ENCODE measurements around the gene RAB22A.
"Not testable (repeated sequence)": the region's sequence is repeated elsewhere in the genome, so short reads cannot be mapped to it uniquely, and the experiment has no call there.

Gene RAB22A

DNA sequence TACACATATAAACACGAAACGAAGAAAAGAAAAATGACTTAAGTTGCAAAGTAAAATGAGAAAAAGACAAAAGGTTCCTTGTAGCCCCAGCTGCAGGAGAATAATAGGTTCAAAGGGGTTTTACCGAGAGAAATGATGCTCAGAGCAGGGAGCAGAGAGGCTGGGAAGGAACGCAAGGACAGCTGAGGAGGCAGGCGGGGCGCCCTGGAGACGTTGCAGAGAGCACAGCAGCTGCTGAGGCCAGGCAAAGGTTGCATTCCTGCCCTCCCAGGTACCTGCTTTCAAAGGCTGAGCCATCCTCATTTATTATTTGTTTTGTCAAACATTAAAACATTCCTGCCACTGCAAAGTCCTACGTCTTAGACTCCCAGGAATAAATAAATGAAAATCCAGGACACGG, 63.3 kb downstream of the RAB22A start:
- TF ChIP-seq ZNF8 (CRISPR knock-in tag; IDR thresholded peaks at IDR 0.05): no peak
- TF ChIP-seq ZNF565 (CRISPR knock-in tag; conservative IDR thresholded peaks at IDR 0.05; ENCODE audit: low read depth): no peak
- no peak for TF ChIP-seq ZC3H10 (CRISPR knock-in tag; IDR thresholded peaks at IDR 0.05)
- TF ChIP-seq PPARA (CRISPR knock-in tag; IDR thresholded peaks at IDR 0.05; ENCODE audit: borderline replicate concordance): no peak
- TF ChIP-seq TOX (CRISPR knock-in tag; IDR thresholded peaks at IDR 0.05; ENCODE audit: borderline replicate concordance): no peak
- TF ChIP-seq, protein P1, sequence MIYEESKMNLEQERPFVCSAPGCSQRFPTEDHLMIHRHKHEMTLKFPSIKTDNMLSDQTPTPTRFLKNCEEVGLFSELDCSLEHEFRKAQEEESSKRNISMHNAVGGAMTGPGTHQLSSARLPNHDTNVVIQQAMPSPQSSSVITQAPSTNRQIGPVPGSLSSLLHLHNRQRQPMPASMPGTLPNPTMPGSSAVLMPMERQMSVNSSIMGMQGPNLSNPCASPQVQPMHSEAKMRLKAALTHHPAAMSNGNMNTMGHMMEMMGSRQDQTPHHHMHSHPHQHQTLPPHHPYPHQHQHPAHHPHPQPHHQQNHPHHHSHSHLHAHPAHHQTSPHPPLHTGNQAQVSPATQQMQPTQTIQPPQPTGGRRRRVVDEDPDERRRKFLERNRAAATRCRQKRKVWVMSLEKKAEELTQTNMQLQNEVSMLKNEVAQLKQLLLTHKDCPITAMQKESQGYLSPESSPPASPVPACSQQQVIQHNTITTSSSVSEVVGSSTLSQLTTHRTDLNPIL (CRISPR knock-in tag; IDR thresholded peaks at IDR 0.05; ENCODE audit: low read depth): no peak
- no peak for TF ChIP-seq ESRRG (CRISPR knock-in tag; IDR thresholded peaks at IDR 0.05)
- no peak for TF ChIP-seq ISL1 (CRISPR knock-in tag; IDR thresholded peaks at IDR 0.05)
- TF ChIP-seq, protein P2, sequence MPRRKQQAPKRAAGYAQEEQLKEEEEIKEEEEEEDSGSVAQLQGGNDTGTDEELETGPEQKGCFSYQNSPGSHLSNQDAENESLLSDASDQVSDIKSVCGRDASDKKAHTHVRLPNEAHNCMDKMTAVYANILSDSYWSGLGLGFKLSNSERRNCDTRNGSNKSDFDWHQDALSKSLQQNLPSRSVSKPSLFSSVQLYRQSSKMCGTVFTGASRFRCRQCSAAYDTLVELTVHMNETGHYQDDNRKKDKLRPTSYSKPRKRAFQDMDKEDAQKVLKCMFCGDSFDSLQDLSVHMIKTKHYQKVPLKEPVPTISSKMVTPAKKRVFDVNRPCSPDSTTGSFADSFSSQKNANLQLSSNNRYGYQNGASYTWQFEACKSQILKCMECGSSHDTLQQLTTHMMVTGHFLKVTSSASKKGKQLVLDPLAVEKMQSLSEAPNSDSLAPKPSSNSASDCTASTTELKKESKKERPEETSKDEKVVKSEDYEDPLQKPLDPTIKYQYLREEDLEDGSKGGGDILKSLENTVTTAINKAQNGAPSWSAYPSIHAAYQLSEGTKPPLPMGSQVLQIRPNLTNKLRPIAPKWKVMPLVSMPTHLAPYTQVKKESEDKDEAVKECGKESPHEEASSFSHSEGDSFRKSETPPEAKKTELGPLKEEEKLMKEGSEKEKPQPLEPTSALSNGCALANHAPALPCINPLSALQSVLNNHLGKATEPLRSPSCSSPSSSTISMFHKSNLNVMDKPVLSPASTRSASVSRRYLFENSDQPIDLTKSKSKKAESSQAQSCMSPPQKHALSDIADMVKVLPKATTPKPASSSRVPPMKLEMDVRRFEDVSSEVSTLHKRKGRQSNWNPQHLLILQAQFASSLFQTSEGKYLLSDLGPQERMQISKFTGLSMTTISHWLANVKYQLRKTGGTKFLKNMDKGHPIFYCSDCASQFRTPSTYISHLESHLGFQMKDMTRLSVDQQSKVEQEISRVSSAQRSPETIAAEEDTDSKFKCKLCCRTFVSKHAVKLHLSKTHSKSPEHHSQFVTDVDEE (CRISPR knock-in tag; IDR thresholded peaks at IDR 0.05): no peak
- TF ChIP-seq, protein P3, sequence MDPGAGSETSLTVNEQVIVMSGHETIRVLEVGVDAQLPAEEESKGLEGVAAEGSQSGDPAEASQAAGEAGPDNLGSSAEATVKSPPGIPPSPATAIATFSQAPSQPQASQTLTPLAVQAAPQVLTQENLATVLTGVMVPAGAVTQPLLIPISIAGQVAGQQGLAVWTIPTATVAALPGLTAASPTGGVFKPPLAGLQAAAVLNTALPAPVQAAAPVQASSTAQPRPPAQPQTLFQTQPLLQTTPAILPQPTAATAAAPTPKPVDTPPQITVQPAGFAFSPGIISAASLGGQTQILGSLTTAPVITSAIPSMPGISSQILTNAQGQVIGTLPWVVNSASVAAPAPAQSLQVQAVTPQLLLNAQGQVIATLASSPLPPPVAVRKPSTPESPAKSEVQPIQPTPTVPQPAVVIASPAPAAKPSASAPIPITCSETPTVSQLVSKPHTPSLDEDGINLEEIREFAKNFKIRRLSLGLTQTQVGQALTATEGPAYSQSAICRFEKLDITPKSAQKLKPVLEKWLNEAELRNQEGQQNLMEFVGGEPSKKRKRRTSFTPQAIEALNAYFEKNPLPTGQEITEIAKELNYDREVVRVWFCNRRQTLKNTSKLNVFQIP (CRISPR knock-in tag; IDR thresholded peaks at IDR 0.05; ENCODE audit: borderline replicate concordance, low read depth): no peak
- TF ChIP-seq BACH2 (CRISPR knock-in tag; IDR thresholded peaks at IDR 0.05; ENCODE audit: borderline replicate concordance): no peak
- TF ChIP-seq ZFP3 (CRISPR knock-in tag; IDR thresholded peaks at IDR 0.05): no peak
- no peak for TF ChIP-seq RARB (CRISPR knock-in tag; IDR thresholded peaks at IDR 0.05)
- TF ChIP-seq, protein P4, sequence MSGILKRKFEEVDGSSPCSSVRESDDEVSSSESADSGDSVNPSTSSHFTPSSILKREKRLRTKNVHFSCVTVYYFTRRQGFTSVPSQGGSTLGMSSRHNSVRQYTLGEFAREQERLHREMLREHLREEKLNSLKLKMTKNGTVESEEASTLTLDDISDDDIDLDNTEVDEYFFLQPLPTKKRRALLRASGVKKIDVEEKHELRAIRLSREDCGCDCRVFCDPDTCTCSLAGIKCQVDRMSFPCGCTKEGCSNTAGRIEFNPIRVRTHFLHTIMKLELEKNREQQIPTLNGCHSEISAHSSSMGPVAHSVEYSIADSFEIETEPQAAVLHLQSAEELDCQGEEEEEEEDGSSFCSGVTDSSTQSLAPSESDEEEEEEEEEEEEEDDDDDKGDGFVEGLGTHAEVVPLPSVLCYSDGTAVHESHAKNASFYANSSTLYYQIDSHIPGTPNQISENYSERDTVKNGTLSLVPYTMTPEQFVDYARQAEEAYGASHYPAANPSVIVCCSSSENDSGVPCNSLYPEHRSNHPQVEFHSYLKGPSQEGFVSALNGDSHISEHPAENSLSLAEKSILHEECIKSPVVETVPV (CRISPR knock-in tag; IDR thresholded peaks at IDR 0.05): no peak
- TF ChIP-seq ARNTL (CRISPR knock-in tag; IDR thresholded peaks at IDR 0.05; ENCODE audit: borderline replicate concordance, low read depth): no peak
- no peak for TF ChIP-seq SNAI2 (CRISPR knock-in tag; IDR thresholded peaks at IDR 0.05)
- no peak for ATAC-seq

DNA sequence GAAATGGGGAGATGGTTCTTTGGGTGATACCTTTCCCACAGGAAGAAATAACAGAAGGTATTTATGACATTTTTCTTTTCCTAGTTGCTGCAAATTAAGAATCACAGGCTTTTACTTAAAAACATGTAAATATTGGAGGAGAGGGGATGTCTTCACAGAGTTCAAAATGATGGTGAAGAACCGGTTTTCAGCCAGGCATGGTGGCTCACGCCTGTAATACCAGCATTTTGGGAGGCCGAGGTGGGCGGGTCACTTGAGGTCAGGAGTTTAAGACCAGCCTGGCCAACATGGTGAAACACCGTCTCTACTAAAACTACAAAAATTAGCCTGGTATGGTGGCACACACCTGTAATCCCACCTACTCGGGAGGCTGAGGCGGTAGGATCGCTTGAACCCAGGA, 63.8 kb downstream of the RAB22A start:
- not testable (repeated sequence) for ATAC-seq

DNA sequence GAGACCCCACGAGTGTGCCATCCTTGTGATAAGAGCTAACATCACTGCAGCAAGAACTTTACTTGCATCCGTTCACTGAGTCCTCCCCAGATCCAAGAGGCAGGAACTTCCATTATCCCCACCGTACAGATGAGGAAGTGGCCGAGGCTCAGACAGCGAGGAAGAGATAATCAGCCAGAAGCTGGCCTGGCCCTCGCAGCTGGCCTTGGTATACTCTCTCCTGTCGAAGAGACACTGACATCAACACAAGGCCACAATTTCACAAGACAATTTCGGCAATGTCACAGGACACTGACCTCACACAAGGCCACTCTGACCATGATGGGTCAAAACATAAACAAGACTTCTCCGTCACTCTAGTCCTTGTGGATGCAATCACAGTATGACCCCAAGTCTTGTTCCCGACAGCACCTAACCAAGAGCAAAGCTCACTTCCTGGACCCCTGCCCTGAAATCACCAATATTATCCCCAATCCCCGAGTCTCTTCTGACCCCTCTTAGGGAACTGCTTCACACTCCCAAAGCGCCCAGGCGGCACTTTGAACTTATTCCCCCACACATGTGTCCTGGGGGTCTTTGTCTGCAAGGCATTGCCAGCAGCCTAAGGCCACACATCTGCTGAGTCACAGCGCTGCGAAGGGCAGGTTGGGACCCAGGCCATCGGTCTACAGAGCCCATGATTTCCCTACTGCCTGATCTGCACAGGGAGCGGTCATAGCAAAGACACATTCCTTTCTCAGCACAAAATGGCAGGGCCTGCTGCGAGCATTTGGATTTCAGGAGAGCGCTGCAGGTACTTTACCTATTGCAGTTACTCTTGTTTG, 64.7 kb downstream of the RAB22A start:
- TF ChIP-seq ZFP3 (CRISPR knock-in tag; IDR thresholded peaks at IDR 0.05) (no peak), OSR1 (CRISPR knock-in tag; IDR thresholded peaks at IDR 0.05) (no peak), TOX (CRISPR knock-in tag; IDR thresholded peaks at IDR 0.05; ENCODE audit: borderline replicate concordance) (no peak), BACH2 (CRISPR knock-in tag; IDR thresholded peaks at IDR 0.05; ENCODE audit: borderline replicate concordance) (no peak), GLIS3 (CRISPR knock-in tag; IDR thresholded peaks at IDR 0.05) (no peak), CSDC2 (CRISPR knock-in tag; IDR thresholded peaks at IDR 0.05) (no peak)
- TF ChIP-seq, protein P4 (CRISPR knock-in tag; IDR thresholded peaks at IDR 0.05): no peak
- TF ChIP-seq, protein P3 (CRISPR knock-in tag; IDR thresholded peaks at IDR 0.05; ENCODE audit: borderline replicate concordance, low read depth): no peak
- ATAC-seq: peak; percentile 19

Measured in SK-N-SH treated with all-trans-retinoic acid at 6 μM for 48 hours (cell line).